ENCODE results near the gene MLLT10. TPM values are rescaled to one million over a fixed set of nuclear protein-coding genes. Genes with fewer than 3 reads are reported as not detected.

Gene MLLT10
- total RNA-seq, 1 experiment from 2014 or later: 48.4 TPM

DNA sequence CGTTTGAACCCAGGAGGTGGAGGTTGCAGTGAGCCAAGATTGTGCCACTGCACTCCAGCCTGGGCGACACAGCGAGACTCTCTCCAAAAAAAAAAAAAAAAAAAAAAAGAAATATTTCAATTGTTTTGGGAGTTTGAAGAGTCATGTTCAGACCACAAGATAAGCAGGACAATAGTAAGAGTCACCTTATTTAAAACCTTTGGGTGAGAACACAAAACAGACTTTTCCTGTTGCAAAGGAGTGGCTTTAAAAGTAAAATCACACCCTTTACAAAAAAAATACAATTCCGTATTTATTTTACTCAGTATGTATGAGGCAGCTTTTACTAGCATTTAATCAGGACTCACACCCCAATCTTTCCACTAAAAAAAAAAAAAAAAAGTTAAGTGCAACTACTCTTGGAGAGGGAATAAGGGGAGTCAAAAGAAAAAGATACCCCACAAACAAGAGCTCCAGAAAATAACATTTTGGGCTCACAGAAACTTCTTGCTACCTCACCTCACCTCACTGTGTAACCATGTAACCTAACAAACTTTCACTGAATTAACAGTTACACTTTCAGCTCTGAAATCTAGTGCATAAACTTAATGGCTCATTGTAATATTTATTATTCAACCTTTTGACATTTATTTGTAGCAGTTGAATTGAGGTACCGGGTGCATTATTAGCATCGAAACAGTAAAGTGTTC lies 19.8 kb upstream of the MLLT10 start:
- TF ChIP-seq, protein P1, sequence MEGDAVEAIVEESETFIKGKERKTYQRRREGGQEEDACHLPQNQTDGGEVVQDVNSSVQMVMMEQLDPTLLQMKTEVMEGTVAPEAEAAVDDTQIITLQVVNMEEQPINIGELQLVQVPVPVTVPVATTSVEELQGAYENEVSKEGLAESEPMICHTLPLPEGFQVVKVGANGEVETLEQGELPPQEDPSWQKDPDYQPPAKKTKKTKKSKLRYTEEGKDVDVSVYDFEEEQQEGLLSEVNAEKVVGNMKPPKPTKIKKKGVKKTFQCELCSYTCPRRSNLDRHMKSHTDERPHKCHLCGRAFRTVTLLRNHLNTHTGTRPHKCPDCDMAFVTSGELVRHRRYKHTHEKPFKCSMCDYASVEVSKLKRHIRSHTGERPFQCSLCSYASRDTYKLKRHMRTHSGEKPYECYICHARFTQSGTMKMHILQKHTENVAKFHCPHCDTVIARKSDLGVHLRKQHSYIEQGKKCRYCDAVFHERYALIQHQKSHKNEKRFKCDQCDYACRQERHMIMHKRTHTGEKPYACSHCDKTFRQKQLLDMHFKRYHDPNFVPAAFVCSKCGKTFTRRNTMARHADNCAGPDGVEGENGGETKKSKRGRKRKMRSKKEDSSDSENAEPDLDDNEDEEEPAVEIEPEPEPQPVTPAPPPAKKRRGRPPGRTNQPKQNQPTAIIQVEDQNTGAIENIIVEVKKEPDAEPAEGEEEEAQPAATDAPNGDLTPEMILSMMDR (conservative IDR thresholded peaks at IDR 0.05): no peak
- no peak for TF ChIP-seq EZH2 (IDR thresholded peaks at IDR 0.05; ENCODE audit: low read depth)
- Histone ChIP-seq H3K4me1 (replicated peaks; ENCODE audit: insufficient read depth) (peaks cover 15% of the 10 kb centered on the region), H3K9me3 (ENCODE audit: insufficient read depth, low read depth) (no peaks in the 10 kb centered on the region), H3K4me2 (no peak overlapping the region), H3K36me3 (ENCODE audit: low read depth) (no peaks in the 10 kb centered on the region), H4K20me1 (ENCODE audit: insufficient read depth) (no peaks in the 10 kb centered on the region), H3K9me2 (ENCODE audit: insufficient read depth) (no peaks in the 10 kb centered on the region), H3F3A (ENCODE audit: insufficient read depth, low read depth) (peaks cover 10% of the 10 kb centered on the region; the same call in 1 of the 2 replicates), H3K27me3 (ENCODE audit: insufficient read depth, low read depth) (no peaks in the 10 kb centered on the region), H2AFZ (no peak overlapping the region), H3K4me3 (no peak overlapping the region), H3K27ac (no peak overlapping the region), H3K79me2 (ENCODE audit: low read depth) (no peaks in the 10 kb centered on the region)
- CTCF ChIA-PET: interaction anchor here (0.6 to 1.1 kb wide), 2 partner anchors 17 to 792 kb away, joined by 3 to 8 read pairs; no protein-coding TSS in a partner anchor
- no TSS peak for BruUV-seq (replicated peaks)
- POLR2A ChIA-PET (ENCODE audit: unreplicated experiment): interaction anchor here (0.6 to 0.7 kb wide), 3 partner anchors 82 to 826 kb away, joined by 4 to 11 read pairs (median 8); no protein-coding TSS in a partner anchor
- DNase-seq: no peak
- intact Hi-C loops (cut with micrococcal nuclease; ENCODE audit: unreplicated experiment): loop anchor here (10.0 kb wide), 1 partner anchor 1921 kb away; the partner anchor contains the start of gene OTUD1

DNA sequence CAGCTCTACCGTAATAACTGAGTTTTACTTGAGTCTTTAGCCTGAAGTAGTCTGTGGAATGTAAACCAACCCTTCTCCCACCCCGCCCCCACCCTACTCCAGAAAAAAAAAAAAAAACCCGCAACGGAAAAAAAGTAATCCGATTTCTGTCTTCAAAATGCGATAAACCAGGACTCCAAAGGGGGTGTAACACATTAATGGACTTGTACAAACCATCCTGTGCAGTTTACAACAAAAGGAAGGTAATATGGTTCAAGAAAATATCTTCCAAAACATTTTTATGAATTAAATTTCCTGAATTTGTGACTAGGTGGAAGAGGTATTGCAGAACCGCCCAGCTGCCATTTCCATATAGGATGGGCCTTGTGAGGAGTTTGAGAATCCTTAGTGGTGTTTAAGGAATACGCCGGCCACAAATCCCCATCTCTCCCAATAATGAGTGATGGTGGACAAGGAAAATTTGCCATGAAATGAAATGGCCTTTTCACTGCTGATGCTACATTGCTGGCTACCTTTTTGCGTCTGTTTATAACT lies 19.1 kb upstream of the MLLT10 start:
- no peaks in the 10 kb centered on the region for H3K9me2 ChIP-seq (ENCODE audit: insufficient read depth)
- H3K4me3 ChIP-seq: no peak overlapping the region
- H3K27me3 ChIP-seq (ENCODE audit: insufficient read depth, low read depth): no peaks in the 10 kb centered on the region
- ChIA-PET CTCF (interaction anchor here (0.6 to 1.1 kb wide), 2 partner anchors 17 to 791 kb away, joined by 3 to 8 read pairs; no protein-coding TSS in a partner anchor), POLR2A (ENCODE audit: unreplicated experiment) (interaction anchor here (0.6 to 0.7 kb wide), 2 partner anchors 270 to 825 kb away, joined by 8 to 11 read pairs; no protein-coding TSS in a partner anchor)
- no peaks in the 10 kb centered on the region for H3K36me3 ChIP-seq (ENCODE audit: low read depth)
- H3K4me2 ChIP-seq: no peak overlapping the region
- BruUV-seq (replicated peaks): no TSS peak
- no peaks in the 10 kb centered on the region for H3K9me3 ChIP-seq (ENCODE audit: insufficient read depth, low read depth)
- peaks cover 21% of the 10 kb centered on the region for H3K4me1 ChIP-seq (replicated peaks; ENCODE audit: insufficient read depth)
- no peaks in the 10 kb centered on the region for H3K79me2 ChIP-seq (ENCODE audit: low read depth)
- peaks cover 10% of the 10 kb centered on the region; the same call in 1 of the 2 replicates for H3F3A ChIP-seq (ENCODE audit: insufficient read depth, low read depth)
- TF ChIP-seq, protein P1 (conservative IDR thresholded peaks at IDR 0.05): no peak
- TF ChIP-seq EZH2 (IDR thresholded peaks at IDR 0.05; ENCODE audit: low read depth): no peak
- no peaks in the 10 kb centered on the region for H4K20me1 ChIP-seq (ENCODE audit: insufficient read depth)
- intact Hi-C loops (cut with micrococcal nuclease; ENCODE audit: unreplicated experiment): loop anchor here (5.0 to 10.0 kb wide), 2 partner anchors 223 to 1920 kb away; partner anchors contain the start of gene OTUD1
- H2AFZ ChIP-seq: no peak overlapping the region
- DNase-seq: no peak
- H3K27ac ChIP-seq: no peak overlapping the region

DNA sequence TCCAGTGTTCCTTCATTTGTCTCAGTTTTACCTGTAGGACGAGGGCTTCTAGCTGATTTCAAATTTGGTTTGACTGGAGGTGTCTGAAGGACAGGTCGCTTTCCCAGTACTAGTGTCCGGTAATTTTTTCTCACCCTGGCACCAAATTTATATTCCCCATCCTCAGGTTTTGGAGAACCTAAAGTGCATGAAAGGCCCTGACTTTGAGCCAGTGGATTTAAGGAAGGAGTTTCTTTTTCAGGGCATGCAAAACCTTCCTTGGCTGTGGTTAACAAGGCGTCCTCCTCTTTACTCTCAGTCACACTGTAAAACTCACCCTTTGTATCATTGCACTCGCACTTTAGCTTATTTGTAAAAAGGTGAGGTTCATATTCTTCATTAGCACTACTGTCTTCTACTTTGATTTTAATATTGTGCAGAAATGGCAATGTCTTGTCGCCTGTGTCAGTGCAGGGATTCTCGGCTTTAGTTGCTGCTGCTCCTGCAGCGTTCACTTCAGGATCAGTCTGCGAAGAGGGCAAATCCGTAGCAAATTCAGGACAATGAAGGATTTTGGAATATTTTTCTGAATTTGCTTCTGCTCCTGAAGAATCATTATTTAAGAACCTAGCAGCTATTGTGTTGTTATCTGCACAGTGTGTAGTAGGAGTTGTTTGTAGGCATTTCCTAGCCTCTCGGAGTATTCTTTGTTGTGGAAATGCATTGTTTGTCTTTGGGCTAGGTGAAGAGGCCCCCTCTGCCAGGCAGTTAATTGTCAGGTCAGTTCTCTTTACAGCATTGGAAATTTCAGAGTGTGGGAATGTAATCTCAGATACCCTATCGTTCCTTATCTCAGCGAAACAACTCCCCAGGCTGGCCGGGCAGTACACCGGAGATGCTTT lies 18.4 kb upstream of the MLLT10 start:
- Histone ChIP-seq H3K4me3 (peak overlapping the region; percentile 66; the same call in 1 of the 2 replicates), H3K27ac (no peak overlapping the region), H2AFZ (peak overlapping the region; percentile 85; the same call in 1 of the 2 replicates)

More for the DNA sequence above, 18.4 kb upstream of the MLLT10 start:
- peaks cover 24% of the 10 kb centered on the region for H3K4me1 ChIP-seq (replicated peaks; ENCODE audit: insufficient read depth)
- CTCF ChIA-PET: interaction anchor here (1.2 kb wide), 1 partner anchor 19 kb away, joined by 4 read pairs; no protein-coding TSS in a partner anchor
- H4K20me1 ChIP-seq (ENCODE audit: insufficient read depth): no peaks in the 10 kb centered on the region
- no peaks in the 10 kb centered on the region for H3K27me3 ChIP-seq (ENCODE audit: insufficient read depth, low read depth)
- peaks cover 10% of the 10 kb centered on the region; the same call in 1 of the 2 replicates for H3F3A ChIP-seq (ENCODE audit: insufficient read depth, low read depth)
- intact Hi-C loops (cut with micrococcal nuclease; ENCODE audit: unreplicated experiment): loop anchor here (2.0 to 10.0 kb wide), 4 partner anchors 19 to 1919 kb away; partner anchors contain the start of gene OTUD1
- no peak for DNase-seq
- no peaks in the 10 kb centered on the region for H3K9me3 ChIP-seq (ENCODE audit: insufficient read depth, low read depth)
- no peaks in the 10 kb centered on the region for H3K9me2 ChIP-seq (ENCODE audit: insufficient read depth)
- no peaks in the 10 kb centered on the region for H3K79me2 ChIP-seq (ENCODE audit: low read depth)
- TSS peak; percentile 21 for BruUV-seq (replicated peaks)
- POLR2A ChIA-PET (ENCODE audit: unreplicated experiment): interaction anchor here (0.6 kb wide), 2 partner anchors 9 to 10 kb away, joined by 3 to 8 read pairs; no protein-coding TSS in a partner anchor
- no peaks in the 10 kb centered on the region for H3K36me3 ChIP-seq (ENCODE audit: low read depth)
- H3K4me2 ChIP-seq: peak overlapping the region; percentile 95
- TF ChIP-seq EZH2 (IDR thresholded peaks at IDR 0.05; ENCODE audit: low read depth): no peak
- TF ChIP-seq, protein P1 (conservative IDR thresholded peaks at IDR 0.05): no peak

Measured in PC-9 (cell line).